Fibroblast of lung (primary cell): ENCODE results near the gene MYH9. TPM values are rescaled to one million over a fixed set of nuclear protein-coding genes. Genes with fewer than 3 reads are reported as not detected.

Experiments
- DNase-seq, 2 donors: peaks; one replicate each; pipeline versions ENCODE4 v3.0.0 to v3.0.0-alpha.2; 2010; ENCODE audit warnings: low read depth in 2 of 2
- H2AFZ ChIP-seq: 2 replicates; pipeline ENCODE4 v1.5.1; 2012; ENCODE audit warnings: low read length, control low read depth, inconsistent platforms
- H3K27ac ChIP-seq: 2 replicates; pipeline ENCODE4 v1.5.1; 2011; ENCODE audit warnings: low read length, control low read depth; ENCODE audit not compliant: insufficient read depth
- H3K27me3 ChIP-seq: 2 replicates; pipeline ENCODE4 v1.5.1; 2011; ENCODE audit warnings: mild to moderate bottlenecking, low read length; ENCODE audit not compliant: control insufficient read depth, insufficient read depth
- H3K36me3 ChIP-seq: 2 replicates; pipeline ENCODE4 v1.5.1; 2011; ENCODE audit warnings: low read length; ENCODE audit not compliant: control insufficient read depth, insufficient read depth
- H3K4me1 ChIP-seq: 2 replicates; pipeline ENCODE4 v1.5.1; 2011; ENCODE audit warnings: low read length; ENCODE audit not compliant: control insufficient read depth, insufficient read depth; ENCODE audit errors: extremely low read depth
- H3K4me2 ChIP-seq: 2 replicates; pipeline ENCODE4 v1.5.1; 2011; ENCODE audit warnings: low read length, control low read depth; ENCODE audit not compliant: insufficient read depth; ENCODE audit errors: extremely low read depth
- H3K4me3 ChIP-seq, 4 experiments: fragments of 200-600 bp in 1 of 4; sonication (generic) in 1 of 4; replicated peaks in 1 of 4; 2 replicates each; pipeline ENCODE4 v1.5.1; 2011 to 2016; ENCODE audit warnings: low read length in 4 of 4, low read depth in 3 of 4, mild to moderate bottlenecking in 3 of 4, control low read depth in 2 of 4, inconsistent platforms in 1 of 4, mixed read lengths in 1 of 4; ENCODE audit not compliant: insufficient read depth in 1 of 4; ENCODE audit errors: control extremely low read depth in 1 of 4
- H3K79me2 ChIP-seq: 2 replicates; pipeline ENCODE4 v1.5.1; 2012; ENCODE audit warnings: mild to moderate bottlenecking, low read length, inconsistent platforms; ENCODE audit not compliant: control insufficient read depth, insufficient read depth
- H3K9ac ChIP-seq: 2 replicates; pipeline ENCODE4 v1.5.1; 2011; ENCODE audit warnings: mild to moderate bottlenecking, low read length, control low read depth; ENCODE audit not compliant: insufficient read depth
- H3K9me3 ChIP-seq: 2 replicates; pipeline ENCODE4 v1.5.1; 2012; ENCODE audit warnings: low read depth, low read length; ENCODE audit not compliant: control insufficient read depth, insufficient read depth
- H4K20me1 ChIP-seq: 2 replicates; pipeline ENCODE4 v1.5.1; 2011; ENCODE audit warnings: low read length; ENCODE audit not compliant: control insufficient read depth, insufficient read depth; ENCODE audit errors: extremely low read depth
- EZH2 ChIP-seq: IDR thresholded peaks from 2 replicates; pipeline ENCODE4 v1.5.1; 2012; ENCODE audit warnings: low read length, control low read depth, mild to moderate bottlenecking; ENCODE audit errors: missing control alignments
- polyA plus RNA-seq, 2 donors: library from polyadenylated mRNA; depleted of rRNA in 1 of 2; stranded (reverse) in 1 of 2; unstranded in 1 of 2; fragments of >200 nt; gene quantifications; 2 replicates each; pipeline ENCODE4 v1.2.1, GENCODE V29; 2011 to 2012; ENCODE audit warnings: missing spikeins in 1 of 2
- total RNA-seq: library from RNA; depleted of rRNA; stranded (reverse); fragments of >200 nt; gene quantifications from 2 replicates; pipeline ENCODE4 v1.2.1, GENCODE V29; 2014
- TF ChIP-seq, protein P1 (sequence below), 2 donors: IDR thresholded peaks in 1 of 2; conservative IDR thresholded peaks in 1 of 2; 1 replicate in 1 of 2; 2 replicates in 1 of 2; pipeline ENCODE4 v1.5.1; 2011 to 2012; ENCODE audit warnings: low read length in 2 of 2, control low read depth in 1 of 2, inconsistent platforms in 1 of 2, low read depth in 1 of 2, mild to moderate bottlenecking in 1 of 2

MYH9 gene
- total and polyA plus RNA-seq, 2 donors (not counting 1 experiment from before 2014, with no cell fraction given), result 677 to 796 TPM

DNA sequence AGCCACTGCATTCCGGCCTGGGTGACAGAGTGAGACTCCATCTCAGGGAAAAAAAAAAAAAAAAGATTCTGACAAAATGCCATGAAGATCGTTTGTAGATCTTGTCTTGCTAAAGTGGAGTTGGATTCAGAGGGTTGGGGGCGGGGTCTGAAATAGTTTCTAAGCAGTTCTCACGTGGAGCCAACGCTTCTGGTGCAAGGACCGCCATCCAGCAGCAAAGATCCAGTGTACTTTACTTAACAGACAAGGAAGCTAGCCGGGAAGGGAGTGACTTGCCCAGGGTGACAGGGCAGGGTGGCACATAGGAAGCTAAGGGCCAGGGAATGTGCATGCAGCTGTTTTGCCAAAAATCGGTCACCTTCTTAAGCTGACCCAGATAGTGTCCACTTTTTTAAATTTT lies 107.4 kb downstream of the MYH9 start:
- no peaks in the 10 kb centered on the region for H3K4me1 ChIP-seq
- H3K36me3 ChIP-seq, result peaks cover 40% of the 10 kb centered on the region
- DNase-seq, result no peak
- no peak overlapping the region for H3K9ac ChIP-seq
- H4K20me1 ChIP-seq, result no peaks in the 10 kb centered on the region
- H3K79me2 ChIP-seq, result no peaks in the 10 kb centered on the region
- H3K27ac ChIP-seq, result no peak overlapping the region
- H2AFZ ChIP-seq, result no peak overlapping the region
- no peaks in the 10 kb centered on the region for H3K9me3 ChIP-seq
- H3K4me3 ChIP-seq, result no peak overlapping the region
- no peaks in the 10 kb centered on the region for H3K27me3 ChIP-seq
- H3K4me2 ChIP-seq, result no peak overlapping the region
- TF ChIP-seq, protein P1, sequence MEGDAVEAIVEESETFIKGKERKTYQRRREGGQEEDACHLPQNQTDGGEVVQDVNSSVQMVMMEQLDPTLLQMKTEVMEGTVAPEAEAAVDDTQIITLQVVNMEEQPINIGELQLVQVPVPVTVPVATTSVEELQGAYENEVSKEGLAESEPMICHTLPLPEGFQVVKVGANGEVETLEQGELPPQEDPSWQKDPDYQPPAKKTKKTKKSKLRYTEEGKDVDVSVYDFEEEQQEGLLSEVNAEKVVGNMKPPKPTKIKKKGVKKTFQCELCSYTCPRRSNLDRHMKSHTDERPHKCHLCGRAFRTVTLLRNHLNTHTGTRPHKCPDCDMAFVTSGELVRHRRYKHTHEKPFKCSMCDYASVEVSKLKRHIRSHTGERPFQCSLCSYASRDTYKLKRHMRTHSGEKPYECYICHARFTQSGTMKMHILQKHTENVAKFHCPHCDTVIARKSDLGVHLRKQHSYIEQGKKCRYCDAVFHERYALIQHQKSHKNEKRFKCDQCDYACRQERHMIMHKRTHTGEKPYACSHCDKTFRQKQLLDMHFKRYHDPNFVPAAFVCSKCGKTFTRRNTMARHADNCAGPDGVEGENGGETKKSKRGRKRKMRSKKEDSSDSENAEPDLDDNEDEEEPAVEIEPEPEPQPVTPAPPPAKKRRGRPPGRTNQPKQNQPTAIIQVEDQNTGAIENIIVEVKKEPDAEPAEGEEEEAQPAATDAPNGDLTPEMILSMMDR (conservative IDR thresholded peaks at IDR 0.05 in 1 of 2, IDR thresholded peaks at IDR 0.05 in 1 of 2; ENCODE audit: low read depth in 1 of 2, low read length in 2 of 2), result no peak
- no peak for TF ChIP-seq EZH2

DNA sequence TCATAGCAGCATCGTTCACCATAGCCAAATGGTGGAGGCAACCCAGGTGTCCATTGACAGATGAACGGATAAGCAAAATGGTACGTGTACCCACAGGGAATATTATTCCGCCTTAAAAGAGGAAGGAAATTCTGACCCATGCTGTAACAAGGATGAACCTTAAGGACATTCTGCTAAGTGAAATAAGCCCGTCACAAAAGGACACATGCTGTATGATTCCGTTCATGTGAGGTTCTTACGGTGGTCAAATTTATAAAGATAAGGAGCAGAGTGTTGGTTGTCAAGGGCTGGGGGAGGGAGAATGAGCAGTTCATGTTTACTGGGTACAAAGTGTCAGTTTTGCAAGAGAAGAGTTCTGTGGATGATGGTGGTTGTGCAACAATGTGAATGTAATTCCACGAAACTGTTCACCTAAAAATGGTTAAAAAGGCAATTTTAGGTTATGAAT lies 108.5 kb downstream of the MYH9 start:
- Histone ChIP-seq H3K4me3 (no peak overlapping the region), H3K9me3 (no peaks in the 10 kb centered on the region), H3K36me3 (peaks cover 30% of the 10 kb centered on the region), H3K9ac (no peak overlapping the region), H3K4me1 (no peaks in the 10 kb centered on the region), H3K4me2 (no peak overlapping the region), H2AFZ (no peak overlapping the region), H3K27ac (no peak overlapping the region), H3K79me2 (no peaks in the 10 kb centered on the region), H3K27me3 (no peaks in the 10 kb centered on the region), H4K20me1 (no peaks in the 10 kb centered on the region)
- peak in 1 of 2 donors; percentile 40 for DNase-seq
- TF ChIP-seq, protein P1 (conservative IDR thresholded peaks at IDR 0.05 in 1 of 2, IDR thresholded peaks at IDR 0.05 in 1 of 2; ENCODE audit: low read depth in 1 of 2, low read length in 2 of 2), result no peak
- no peak for TF ChIP-seq EZH2

DNA sequence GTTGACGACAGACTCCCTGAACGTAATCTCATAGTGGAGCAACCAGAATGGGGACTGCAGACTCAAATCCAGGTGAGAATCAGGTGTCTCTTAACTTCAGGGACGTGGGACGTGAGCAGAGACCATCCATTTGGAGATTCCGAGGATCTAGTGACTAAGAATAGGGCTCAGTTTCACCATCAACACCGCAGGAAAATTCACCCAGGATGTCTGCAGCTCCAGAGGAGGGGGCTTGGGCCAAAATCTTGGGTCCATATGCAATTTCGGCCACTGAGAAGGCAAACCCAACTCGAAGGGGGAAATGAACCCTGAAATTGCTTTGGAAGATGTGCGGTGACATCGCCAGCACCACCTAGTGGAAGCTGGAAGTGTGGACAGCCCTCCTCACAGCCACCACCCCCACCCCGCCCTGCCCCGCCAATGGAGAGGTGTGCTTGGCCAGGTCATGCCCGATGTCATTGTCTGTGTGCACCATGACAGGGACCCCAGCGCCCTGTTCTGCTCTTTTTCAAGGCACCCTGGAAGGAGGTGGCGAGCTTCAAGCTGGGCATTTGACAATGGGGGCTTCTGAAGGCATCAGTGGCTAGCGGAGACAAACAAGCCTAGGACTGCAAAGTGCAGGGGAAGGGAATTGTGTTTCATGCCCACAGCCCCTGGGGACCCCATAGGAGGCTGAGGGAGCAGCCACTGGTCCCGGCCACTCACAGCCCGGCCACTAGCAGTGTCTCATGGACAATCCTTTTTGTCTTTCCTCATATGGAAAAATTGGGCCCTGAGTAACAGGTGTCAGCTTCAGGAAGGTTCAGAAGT lies 110.1 kb downstream of the MYH9 start:
- H3K27ac ChIP-seq, result no peak overlapping the region
- H4K20me1 ChIP-seq, result no peaks in the 10 kb centered on the region
- TF ChIP-seq EZH2, result no peak
- TF ChIP-seq, protein P1 (conservative IDR thresholded peaks at IDR 0.05 in 1 of 2, IDR thresholded peaks at IDR 0.05 in 1 of 2; ENCODE audit: low read depth in 1 of 2, low read length in 2 of 2), result peak; percentile 66 to 82
- H3K9me3 ChIP-seq, result no peaks in the 10 kb centered on the region
- no peak overlapping the region for H3K4me2 ChIP-seq
- no peak overlapping the region for H3K9ac ChIP-seq
- H3K36me3 ChIP-seq, result peaks cover 20% of the 10 kb centered on the region
- H3K27me3 ChIP-seq, result no peaks in the 10 kb centered on the region
- no peak overlapping the region for H3K4me3 ChIP-seq
- H3K79me2 ChIP-seq, result no peaks in the 10 kb centered on the region
- H3K4me1 ChIP-seq, result no peaks in the 10 kb centered on the region
- peak; percentile 53 to 65 for DNase-seq
- no peak overlapping the region for H2AFZ ChIP-seq
